WTC11 (cell line): Measurements from ENCODE around the gene RABGAP1. TPM values are rescaled to one million over a fixed set of nuclear protein-coding genes. Genes with fewer than 3 reads are reported as not detected.

Experiments used
- ATAC-seq: fragments of 200-7000 bp; cut with Tn5 transposase; 2 replicates; pipeline ENCODE4 v1.10.0; 2021; ENCODE audit warnings: mild to moderate bottlenecking, moderate library complexity
- CTCF ChIA-PET: fragments of 300-600 bp; sonication (Branson Sonifier 250); formaldehyde crosslinking; loops from one replicate; lab custom pipeline; 2021; ENCODE audit warnings: antibody characterized with exemption; lab: Charles Lee
- POLR2A ChIA-PET: fragments of 350-600 bp; sonication (Branson Sonifier 250); formaldehyde crosslinking; loops from one replicate; lab custom pipeline; 2021; ENCODE audit warnings: antibody characterized with exemption; lab: Charles Lee
- DNase-seq: peaks from one replicate; pipeline ENCODE4 v3.0.0; 2021; ENCODE audit warnings: low spot score
- H3K27ac Mint-ChIP-seq: 2 replicates; pipeline ENCODE4 v1.8.0; 2021; ENCODE audit warnings: mixed read lengths
- H3K27me3 Mint-ChIP-seq: 2 replicates; pipeline ENCODE4 v1.8.0; 2021; ENCODE audit warnings: low read depth, mild to moderate bottlenecking, moderate library complexity, mixed read lengths
- H3K36me3 Mint-ChIP-seq: 2 replicates; pipeline ENCODE4 v1.8.0; 2021; ENCODE audit warnings: mixed read lengths
- H3K4me1 Mint-ChIP-seq: 2 replicates; pipeline ENCODE4 v1.8.0; 2022; ENCODE audit warnings: mixed read lengths
- H3K4me3 Mint-ChIP-seq: 2 replicates; pipeline ENCODE4 v1.8.0; 2021; ENCODE audit warnings: mild to moderate bottlenecking, moderate library complexity, mixed read lengths
- H3K9me3 Mint-ChIP-seq: 2 replicates; pipeline ENCODE4 v1.8.0; 2021; ENCODE audit warnings: mixed read lengths
- ATF2 ChIP-seq: sonication (generic); formaldehyde crosslinking; IDR thresholded peaks from 2 replicates; pipeline ENCODE4 v1.8.1; 2022; ENCODE audit warnings: low read depth, missing genetic modification reagents, borderline replicate concordance
- CDX4 ChIP-seq: fragments of 250-450 bp; sonication (Bioruptor Pico); IDR thresholded peaks from 2 replicates; pipeline ENCODE4 v1.9.0; 2021; ENCODE audit warnings: moderate library complexity, mild to moderate bottlenecking, inconsistent platforms, borderline replicate concordance
- E2F4 ChIP-seq: sonication (generic); formaldehyde crosslinking; IDR thresholded peaks from 2 replicates; pipeline ENCODE4 v1.8.1; 2022; ENCODE audit warnings: low read depth, mild to moderate bottlenecking, moderate library complexity, missing genetic modification reagents, borderline replicate concordance
- ERG ChIP-seq: fragments of 250-450 bp; sonication (Bioruptor Pico); IDR thresholded peaks from 2 replicates; pipeline ENCODE4 v1.8.0; 2021; ENCODE audit warnings: mild to moderate bottlenecking
- ETV6 ChIP-seq: sonication (generic); formaldehyde crosslinking; IDR thresholded peaks from 2 replicates; pipeline ENCODE4 v1.8.1; 2022; ENCODE audit warnings: mild to moderate bottlenecking, missing genetic modification reagents
- FOXJ3 ChIP-seq: sonication (generic); formaldehyde crosslinking; IDR thresholded peaks from 2 replicates; pipeline ENCODE4 v1.9.0; 2021; ENCODE audit warnings: missing genetic modification reagents, mild to moderate bottlenecking, borderline replicate concordance
- GRHL2 ChIP-seq: fragments of 250-450 bp; sonication (Bioruptor Pico); IDR thresholded peaks from 2 replicates; pipeline ENCODE4 v1.8.0; 2022; ENCODE audit warnings: mild to moderate bottlenecking, moderate library complexity; ENCODE audit not compliant: insufficient replicate concordance, severe bottlenecking
- IRF2 ChIP-seq: sonication (generic); formaldehyde crosslinking; IDR thresholded peaks from 2 replicates; pipeline ENCODE4 v1.8.0; 2022; ENCODE audit warnings: low read depth, missing genetic modification reagents, borderline replicate concordance
- SMAD3 ChIP-seq: sonication (generic); formaldehyde crosslinking; IDR thresholded peaks from 2 replicates; pipeline ENCODE4 v1.8.0; 2022; ENCODE audit warnings: missing genetic modification reagents, mild to moderate bottlenecking, borderline replicate concordance
- TEAD4 ChIP-seq: sonication (generic); formaldehyde crosslinking; IDR thresholded peaks from 2 replicates; pipeline ENCODE4 v1.8.0; 2022; ENCODE audit warnings: mild to moderate bottlenecking, missing genetic modification reagents
- USF2 ChIP-seq: sonication (generic); formaldehyde crosslinking; IDR thresholded peaks from 2 replicates; pipeline ENCODE4 v1.8.1; 2023; ENCODE audit warnings: mild to moderate bottlenecking, missing genetic modification reagents, moderate library complexity
- ZBTB21 ChIP-seq: sonication (generic); formaldehyde crosslinking; IDR thresholded peaks from 2 replicates; pipeline ENCODE4 v1.8.1; 2023; ENCODE audit warnings: mild to moderate bottlenecking, missing genetic modification reagents, borderline replicate concordance
- ZNF396 ChIP-seq: fragments of 250-450 bp; sonication (Bioruptor Pico); IDR thresholded peaks from 2 replicates; pipeline ENCODE4 v1.8.0; 2021; ENCODE audit warnings: mild to moderate bottlenecking, moderate library complexity, borderline replicate concordance
- ZNF416 ChIP-seq: fragments of 250-450 bp; sonication (Bioruptor Pico); IDR thresholded peaks from 2 replicates; pipeline ENCODE4 v1.9.0; 2021; ENCODE audit warnings: mild to moderate bottlenecking, inconsistent platforms
- ZNF532 ChIP-seq: fragments of 250-450 bp; sonication (Bioruptor Pico); IDR thresholded peaks from 2 replicates; pipeline ENCODE4 v1.9.0; 2021; ENCODE audit warnings: mild to moderate bottlenecking, borderline replicate concordance
- total RNA-seq: library from RNA; stranded (reverse); gene quantifications from 3 replicates; pipeline ENCODE4 v1.2.3, GENCODE V29; 2021
- TF ChIP-seq, protein P1 (sequence below): sonication (generic); formaldehyde crosslinking; IDR thresholded peaks from 2 replicates; pipeline ENCODE4 v1.8.1; 2023; ENCODE audit warnings: mild to moderate bottlenecking, moderate library complexity, missing genetic modification reagents

RABGAP1 gene
- total RNA-seq, 1 experiment from 2014 or later: 38.1 TPM

GRCh38 chr9:122940454-122940748 lies 419 bp upstream of the RABGAP1 start (continued):
- no peak for TF ChIP-seq E2F4 (CRISPR knock-in tag)
- no peak for TF ChIP-seq ZNF396
- TF ChIP-seq ERG (CRISPR knock-in tag): 0 out of 2 replicates have a peak, but pooled peaks have one; percentile 35
- no peak for TF ChIP-seq ETV6 (CRISPR knock-in tag)
- TF ChIP-seq SMAD3 (CRISPR knock-in tag): no peak
- TF ChIP-seq GRHL2 (CRISPR knock-in tag): no peak
- no peak for TF ChIP-seq FOXJ3 (CRISPR knock-in tag)

DNA sequence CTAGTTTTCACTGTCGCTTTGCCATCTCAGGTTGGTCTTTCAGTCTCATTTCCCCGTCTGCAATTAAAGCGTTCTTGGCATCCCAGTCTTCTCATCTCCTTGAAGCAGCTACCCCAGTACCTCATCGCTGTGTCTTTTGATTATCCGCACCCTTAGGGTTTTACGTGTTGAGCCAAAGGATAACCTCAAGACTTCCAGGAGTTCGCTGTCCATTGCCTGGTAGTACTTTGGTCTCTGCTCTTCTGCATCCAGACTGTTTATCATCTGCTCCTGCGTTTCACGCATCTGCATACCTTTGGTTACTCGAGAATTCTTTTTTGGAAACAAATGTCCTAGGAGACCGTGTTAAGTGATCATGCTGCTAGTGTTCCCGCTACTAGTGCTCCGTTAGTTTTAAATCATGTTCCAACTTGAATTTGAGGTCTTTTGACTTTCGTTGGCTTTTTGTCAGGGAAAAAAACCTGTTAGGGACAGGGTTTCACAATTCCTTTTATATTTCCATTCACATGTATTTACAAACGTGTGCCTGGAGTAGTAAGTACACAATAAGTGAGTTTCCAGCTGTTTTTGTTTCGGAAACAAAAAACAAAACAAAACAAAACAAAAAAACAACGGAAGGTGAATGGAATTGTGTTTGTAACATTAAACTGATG lies 888 bp downstream of the RABGAP1 start:
- POLR2A ChIA-PET: interaction anchor here (1.3 to 2.3 kb wide), 5 partner anchors 7 to 37 kb away, joined by 4 to 44 read pairs (median 11); partner anchors contain the start of genes RC3H2, ZBTB26 and ZBTB6
- H3K9me3 Mint-ChIP-seq: no peaks in the 10 kb centered on the region
- ATAC-seq (no peak), DNase-seq (no peak)
- H3K4me3 Mint-ChIP-seq: peak overlapping the region; percentile 92
- peak overlapping the region; percentile 99 for H3K27ac Mint-ChIP-seq
- CTCF ChIA-PET: no interaction called here
- no peak for TF ChIP-seq ZNF532 (CRISPR knock-in tag)
- TF ChIP-seq, protein P1, sequence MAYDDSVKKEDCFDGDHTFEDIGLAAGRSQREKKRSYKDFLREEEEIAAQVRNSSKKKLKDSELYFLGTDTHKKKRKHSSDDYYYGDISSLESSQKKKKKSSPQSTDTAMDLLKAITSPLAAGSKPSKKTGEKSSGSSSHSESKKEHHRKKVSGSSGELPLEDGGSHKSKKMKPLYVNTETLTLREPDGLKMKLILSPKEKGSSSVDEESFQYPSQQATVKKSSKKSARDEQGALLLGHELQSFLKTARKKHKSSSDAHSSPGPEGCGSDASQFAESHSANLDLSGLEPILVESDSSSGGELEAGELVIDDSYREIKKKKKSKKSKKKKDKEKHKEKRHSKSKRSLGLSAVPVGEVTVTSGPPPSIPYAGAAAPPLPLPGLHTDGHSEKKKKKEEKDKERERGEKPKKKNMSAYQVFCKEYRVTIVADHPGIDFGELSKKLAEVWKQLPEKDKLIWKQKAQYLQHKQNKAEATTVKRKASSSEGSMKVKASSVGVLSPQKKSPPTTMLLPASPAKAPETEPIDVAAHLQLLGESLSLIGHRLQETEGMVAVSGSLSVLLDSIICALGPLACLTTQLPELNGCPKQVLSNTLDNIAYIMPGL (CRISPR knock-in tag): 0 out of 2 replicates have a peak, but pooled peaks have one; percentile 10
- peaks cover 9% of the 10 kb centered on the region for H3K36me3 Mint-ChIP-seq
- H3K4me1 Mint-ChIP-seq: peaks cover 29% of the 10 kb centered on the region
- no peaks in the 10 kb centered on the region; the same call in 1 of the 2 replicates for H3K27me3 Mint-ChIP-seq

GRCh38 chr9:122944960-122945888 lies 4.4 kb downstream of the RABGAP1 start:
- peak overlapping the region; percentile 89 for H3K27ac Mint-ChIP-seq
- H3K27me3 Mint-ChIP-seq: no peaks in the 10 kb centered on the region; the same call in 1 of the 2 replicates
- ATAC-seq: no peak
- H3K9me3 Mint-ChIP-seq: 0 out of 2 replicates have a peak, but pooled peaks cover 2% of the 10 kb centered on the region
- H3K36me3 Mint-ChIP-seq: no peaks in the 10 kb centered on the region
- POLR2A ChIA-PET: interaction anchor here (0.6 kb wide), 1 partner anchor 30 kb away, joined by 5 read pairs; no protein-coding TSS in a partner anchor
- no peak overlapping the region for H3K4me3 Mint-ChIP-seq
- H3K4me1 Mint-ChIP-seq: peaks cover 53% of the 10 kb centered on the region
- no peak for DNase-seq
- CTCF ChIA-PET: no interaction called here
- TF ChIP-seq ETV6 (CRISPR knock-in tag) (no peak), IRF2 (CRISPR knock-in tag) (no peak), ZNF416 (CRISPR knock-in tag) (no peak), TEAD4 (CRISPR knock-in tag) (no peak), CDX4 (CRISPR knock-in tag) (no peak), ZBTB21 (CRISPR knock-in tag) (no peak), USF2 (CRISPR knock-in tag) (no peak), ATF2 (CRISPR knock-in tag) (no peak)
